HepG2 (cell line): ENCODE data around the gene CEP76.

ENCODE experiments used
- BORCS8-MEF2B ChIP-seq: sonication (generic); formaldehyde crosslinking; IDR thresholded peaks from 2 replicates; pipeline ENCODE4 v1.8.0; 2022; ENCODE audit warnings: mild to moderate bottlenecking, missing genetic modification reagents
- ELK4 ChIP-seq: sonication (generic); formaldehyde crosslinking; IDR thresholded peaks from 2 replicates; pipeline ENCODE4 v1.9.0; 2021; ENCODE audit warnings: missing genetic modification reagents, borderline replicate concordance
- ZNF577 ChIP-seq: sonication (generic); formaldehyde crosslinking; IDR thresholded peaks from 2 replicates; pipeline ENCODE4 v1.4.0; 2020; ENCODE audit warnings: mild to moderate bottlenecking, low read depth, missing genetic modification reagents, borderline replicate concordance

GRCh38 chr18:12647773-12648172, 54.8 kb downstream of the CEP76 start:
- TF ChIP-seq BORCS8-MEF2B (CRISPR knock-in tag) (no peak), ZNF577 (CRISPR knock-in tag) (no peak), ELK4 (CRISPR knock-in tag) (no peak)
